DMS 273 (cell line): ENCODE measurements around the gene AHCYL2.
"Not testable (repeated sequence)": the region's sequence is repeated elsewhere in the genome, so short reads cannot be mapped to it uniquely, and the experiment has no call there.

Experiments
- DNase-seq: peaks from one replicate; lab custom pipeline; 2025; ENCODE audit not compliant: unreplicated experiment; lab: John Stamatoyannopoulos, UW

The AHCYL2 gene

DNA sequence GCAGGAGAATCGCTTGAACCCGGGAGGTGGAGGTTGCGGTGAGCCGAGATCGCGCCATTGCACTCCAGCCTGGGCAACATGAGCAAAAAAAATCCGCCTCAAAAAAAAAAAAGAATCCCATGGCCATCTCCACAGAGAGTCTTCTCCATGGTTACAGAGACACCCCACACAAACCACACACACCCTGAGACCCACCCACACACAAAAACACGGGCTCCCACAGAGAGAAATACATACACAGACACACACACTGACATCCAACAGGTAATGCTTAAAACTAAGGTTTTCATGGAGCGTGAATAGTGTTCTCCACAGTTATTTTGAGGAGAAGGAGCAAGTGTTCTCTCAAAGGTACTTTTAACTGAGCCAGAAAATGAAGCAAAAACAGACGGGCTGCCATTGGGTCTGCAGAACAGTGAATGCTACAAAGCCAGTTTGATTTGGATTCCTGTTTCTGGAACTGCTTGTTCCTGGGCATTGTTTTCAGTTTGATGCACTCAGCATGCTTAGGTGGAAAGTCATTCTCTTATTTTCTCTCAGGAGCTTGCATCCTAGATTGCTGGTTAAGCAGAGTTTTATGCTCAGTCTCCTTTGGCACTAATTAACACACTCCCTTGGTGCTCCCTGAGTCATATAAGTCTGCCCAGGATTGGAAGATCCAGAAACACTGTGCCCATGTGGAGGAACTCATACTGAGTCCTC is 15.4 kb downstream of the AHCYL2 start:
- DNase-seq = no peak

DNA sequence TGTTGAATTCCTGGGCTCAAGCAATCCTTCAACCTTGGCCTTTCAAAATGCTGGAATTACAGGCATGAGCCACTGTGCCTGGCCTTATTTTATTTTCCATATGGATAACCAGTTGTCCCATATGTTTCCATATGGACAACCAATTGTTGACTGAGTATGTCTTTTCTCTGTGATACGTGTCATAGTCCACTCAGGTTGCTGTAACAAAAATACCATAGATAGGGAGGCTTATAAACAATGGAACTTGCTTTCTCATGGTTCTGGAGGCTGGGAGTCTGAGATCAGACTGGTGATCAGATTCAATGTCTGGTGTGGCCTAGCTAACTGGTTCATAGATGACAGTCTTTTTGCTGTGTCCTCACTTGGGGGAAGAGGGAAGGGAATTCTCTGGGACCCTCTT is 19.4 kb downstream of the AHCYL2 start:
- no peak for DNase-seq

- DNase-seq = no peak
Measured at GRCh38 chr7:129245533-129245932, 20.7 kb downstream of the AHCYL2 start.

- no peak for DNase-seq
Measured at GRCh38 chr7:129247087-129247486, 22.3 kb downstream of the AHCYL2 start.

DNA sequence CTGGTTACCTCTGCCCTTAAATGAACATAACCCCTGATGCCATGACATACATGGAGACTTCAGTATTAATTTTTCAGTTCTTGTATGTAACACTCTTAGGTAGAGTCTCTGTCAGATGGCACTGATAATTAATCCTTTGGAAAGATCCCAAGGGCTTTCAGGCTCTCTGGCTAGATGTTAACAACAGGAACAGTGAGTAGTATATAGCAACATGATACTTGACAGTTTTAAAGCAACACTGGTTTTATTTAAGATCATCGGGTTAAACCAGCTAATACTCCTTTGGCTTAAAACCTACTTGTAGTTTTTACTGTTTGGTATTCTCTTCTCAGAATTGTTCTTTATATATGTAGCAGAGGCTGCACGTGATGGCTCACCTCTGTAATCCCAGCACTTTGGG is 27.3 kb downstream of the AHCYL2 start:
- peak; percentile 79 for DNase-seq

DNA sequence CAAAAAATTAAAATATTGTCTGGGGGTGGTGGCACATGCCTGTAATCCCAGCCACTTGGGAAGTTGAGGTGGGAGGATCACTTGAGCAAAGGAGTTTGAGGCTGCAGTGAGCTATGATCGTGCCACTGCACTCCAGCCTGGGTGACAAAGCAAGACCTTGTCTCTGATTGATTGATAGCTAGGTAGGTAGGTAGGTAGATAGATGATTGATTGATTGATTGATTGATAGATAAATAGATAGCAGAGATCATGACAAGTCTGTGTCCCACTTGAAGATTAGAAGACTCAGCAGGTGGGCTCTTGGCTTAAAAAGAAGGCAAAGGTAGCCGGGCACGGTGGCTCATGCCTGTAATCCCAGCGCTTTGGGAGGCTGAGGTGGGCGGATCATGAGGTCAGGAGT is 27.8 kb downstream of the AHCYL2 start:
- not testable (repeated sequence) for DNase-seq

GRCh38 chr7:129255800-129256199 is 31.0 kb downstream of the AHCYL2 start:
- no peak for DNase-seq

DNA sequence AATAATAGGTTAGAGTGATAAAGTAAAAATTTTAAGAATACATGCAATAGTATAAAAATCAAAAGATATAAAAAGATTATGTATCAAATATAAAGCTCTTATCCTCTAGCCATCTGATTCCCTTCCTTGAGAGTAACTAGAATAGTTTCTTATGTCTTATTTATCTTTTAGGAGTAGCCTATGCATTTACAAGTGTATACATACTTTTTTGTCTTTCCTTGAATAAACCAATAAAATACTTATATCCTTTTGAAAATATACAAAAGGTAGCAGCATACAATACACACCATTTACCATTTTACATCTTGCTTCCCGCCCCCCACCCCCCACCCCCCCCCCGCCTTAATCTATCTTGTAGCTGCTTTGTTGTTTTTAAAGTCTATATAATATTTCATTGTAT is 31.4 kb downstream of the AHCYL2 start:
- DNase-seq = no peak

DNA sequence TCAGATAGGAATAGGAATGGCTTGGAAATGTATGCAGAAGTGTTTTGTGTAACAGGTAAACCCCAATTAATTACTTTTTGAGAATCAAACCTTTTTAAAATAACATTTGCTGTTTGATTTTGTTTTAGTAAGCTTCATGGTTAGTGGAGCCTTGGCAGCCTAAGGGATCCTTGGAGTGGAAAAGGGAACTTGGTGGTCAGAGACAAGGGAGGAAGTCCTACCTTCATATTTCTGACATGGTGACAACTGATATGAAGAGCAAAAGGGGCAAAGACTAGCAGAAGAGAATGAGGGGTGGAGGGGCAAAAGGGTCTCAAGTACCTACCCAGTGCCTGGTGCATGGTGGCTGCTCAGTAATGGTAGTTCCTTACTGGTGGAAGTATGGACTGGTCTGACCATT is 32.3 kb downstream of the AHCYL2 start:
- no peak for DNase-seq

DNA sequence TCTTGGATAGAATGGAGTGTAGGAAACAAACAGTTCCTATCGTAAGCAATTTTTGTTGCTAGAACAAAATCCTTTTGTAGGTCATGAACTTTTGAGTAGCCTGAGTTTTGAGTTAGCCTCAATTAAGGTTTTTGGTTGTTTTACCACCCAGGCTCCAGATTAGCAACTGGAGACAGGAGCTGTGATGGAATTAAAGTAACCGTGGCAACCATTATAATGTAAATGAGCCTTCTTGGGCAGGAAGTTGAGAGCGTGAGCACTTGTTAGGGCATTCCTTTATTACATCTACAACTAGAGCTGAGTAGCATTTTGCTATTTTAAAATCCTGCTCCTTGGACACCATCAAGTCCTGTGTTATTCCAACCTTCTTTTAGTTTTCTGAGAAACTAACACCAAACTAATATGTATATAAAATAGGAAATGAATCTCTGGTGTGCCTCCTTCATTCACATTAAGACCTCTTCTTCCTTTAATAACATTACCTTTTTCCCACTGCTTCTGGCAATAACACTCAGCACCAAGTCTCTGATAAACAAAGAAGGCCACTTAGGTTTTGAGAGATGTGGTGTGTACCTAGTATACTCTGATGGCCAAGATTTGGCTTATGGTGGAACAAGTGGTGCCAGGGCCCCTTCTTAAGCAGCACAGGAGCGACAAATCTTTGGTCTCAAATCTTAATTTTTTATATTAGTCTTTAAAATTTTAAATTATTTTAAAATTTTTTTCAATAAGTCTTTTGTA is 34.0 kb downstream of the AHCYL2 start:
- DNase-seq = peak; percentile 24

- DNase-seq = no peak
Measured at GRCh38 chr7:129262324-129262723, 37.5 kb downstream of the AHCYL2 start.

DNA sequence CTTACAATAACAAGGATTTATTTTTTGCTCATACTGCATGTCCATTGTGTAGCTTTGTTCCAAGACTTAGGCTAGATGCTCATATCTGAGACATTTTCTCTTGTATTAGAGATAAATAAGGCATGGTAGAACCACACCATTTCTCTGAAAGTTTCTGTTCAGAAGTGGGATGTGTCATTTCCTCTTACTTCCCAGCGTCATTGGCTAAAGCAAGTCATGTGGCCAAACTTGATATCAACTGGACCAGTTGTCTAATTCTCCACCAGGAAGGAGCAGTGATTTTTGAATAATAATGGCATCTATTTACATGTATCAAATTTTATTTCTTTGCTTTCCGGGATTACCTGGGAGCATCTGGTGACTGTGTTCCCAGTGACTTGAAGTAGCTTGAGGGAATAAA is 38.3 kb downstream of the AHCYL2 start:
- DNase-seq = no peak

DNA sequence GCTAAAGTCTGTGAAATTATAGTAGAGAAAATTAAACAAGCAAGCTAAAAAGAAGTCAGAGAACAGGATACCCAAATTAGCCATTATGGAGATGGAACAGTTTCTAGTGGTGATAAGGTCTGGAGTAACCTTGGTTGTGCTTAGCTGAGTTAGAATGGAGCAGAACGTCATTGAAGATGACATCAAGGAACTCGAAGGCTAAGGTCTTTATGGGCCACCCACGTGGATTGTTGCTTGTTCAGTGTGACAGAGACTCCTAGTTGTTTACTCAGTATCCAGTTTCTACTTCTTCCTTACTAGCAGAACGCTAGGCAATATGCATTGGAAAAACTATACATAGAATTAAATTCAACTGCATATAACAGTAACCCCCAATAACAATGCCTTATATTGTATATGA is 39.7 kb downstream of the AHCYL2 start:
- no peak for DNase-seq

GRCh38 chr7:129265328-129265727 is 40.5 kb downstream of the AHCYL2 start:
- no peak for DNase-seq

DNA sequence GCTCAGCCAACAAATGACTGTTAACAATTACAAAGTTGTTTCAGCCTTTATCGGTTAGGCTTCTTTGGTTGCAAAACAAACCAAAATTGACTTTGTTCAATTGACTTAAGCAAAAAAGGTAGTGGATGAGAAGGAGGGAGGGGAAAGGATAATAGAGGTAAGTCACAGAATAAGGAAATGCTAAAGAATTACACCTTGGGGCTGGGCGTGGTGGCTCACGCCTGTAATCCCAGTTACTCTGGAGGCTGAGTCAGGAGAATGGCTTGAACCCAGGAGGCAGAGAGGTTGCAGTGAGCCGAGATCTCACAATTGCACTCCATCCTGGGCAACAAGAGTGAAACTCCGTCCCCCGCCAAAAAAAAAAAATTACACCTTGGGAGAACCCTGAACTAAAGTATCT is 41.4 kb downstream of the AHCYL2 start:
- DNase-seq = no peak

GRCh38 chr7:129270077-129270476 is 45.2 kb downstream of the AHCYL2 start:
- no peak for DNase-seq

- DNase-seq = peak; percentile 87
Measured at GRCh38 chr7:129271500-129272355, 46.9 kb downstream of the AHCYL2 start.

DNA sequence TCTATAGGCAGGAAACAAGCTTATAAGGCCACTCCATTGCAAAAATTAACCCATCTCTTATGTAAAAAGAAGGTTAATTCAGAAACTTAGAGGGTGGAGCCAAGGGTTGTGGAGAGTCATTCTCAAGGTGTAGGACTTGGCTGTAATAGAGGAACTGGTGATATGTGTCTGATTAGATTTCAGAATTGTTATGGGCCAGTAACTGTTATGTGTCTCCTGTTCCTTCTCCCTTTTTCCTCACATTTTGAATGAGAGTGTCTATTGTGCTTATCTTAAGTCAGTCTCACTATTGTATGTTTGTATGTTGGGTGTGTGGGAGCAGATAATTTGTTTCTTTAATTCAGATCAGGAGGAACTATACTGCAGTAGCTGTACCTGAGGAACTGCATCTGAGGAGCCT is 49.1 kb downstream of the AHCYL2 start:
- DNase-seq = no peak

- no peak for DNase-seq
Measured at GRCh38 chr7:129277629-129278028, 52.8 kb downstream of the AHCYL2 start.

- no peak for DNase-seq
Measured at GRCh38 chr7:129278688-129279087, 53.9 kb downstream of the AHCYL2 start.

DNA sequence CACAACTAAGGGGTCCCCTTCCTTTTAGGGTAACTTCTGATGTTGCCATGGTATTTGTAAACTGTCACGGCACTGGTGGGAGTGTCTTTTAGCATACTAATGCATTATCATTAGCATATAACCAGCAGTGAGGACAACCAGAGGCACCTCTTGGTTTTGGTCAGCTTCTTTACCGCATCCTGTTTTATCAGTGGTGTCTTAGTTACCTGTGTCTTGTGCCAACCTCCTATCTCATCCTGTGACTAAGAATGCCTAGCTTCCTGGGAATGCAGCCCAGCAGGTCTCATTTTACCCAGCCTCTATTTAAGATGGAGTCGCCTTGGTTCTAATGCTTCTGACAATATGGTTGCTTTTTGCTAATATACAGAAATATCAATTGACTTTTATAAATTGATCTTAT is 54.9 kb downstream of the AHCYL2 start:
- no peak for DNase-seq

GRCh38 chr7:129281163-129281562 is 56.3 kb downstream of the AHCYL2 start:
- no peak for DNase-seq
